ENCODE results near the gene LHX4.

LHX4 gene

DNA sequence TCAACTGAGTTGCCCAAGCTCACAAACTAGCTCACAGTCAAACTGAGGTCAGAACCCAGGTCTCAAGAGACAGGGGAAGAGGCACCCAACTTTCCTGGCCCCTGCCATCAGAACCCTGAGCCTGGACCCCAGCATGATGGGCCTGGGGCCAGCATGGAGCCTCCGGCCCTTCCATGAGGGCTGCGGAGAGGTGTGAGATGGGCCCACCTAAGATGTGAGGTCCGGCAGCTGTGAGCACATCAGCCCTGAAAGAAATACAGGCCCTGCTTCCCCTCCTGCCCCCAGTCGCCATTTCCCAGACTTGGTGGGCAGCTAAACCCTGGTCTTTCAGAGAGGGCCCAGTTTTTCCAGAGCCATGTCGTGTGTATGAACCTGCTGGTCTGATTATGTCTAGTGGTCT, 44.8 kb upstream of the LHX4 start:
- DNase-seq (ENCODE audit: low read depth, low spot score), result no peak
- TF ChIP-seq, protein P1, sequence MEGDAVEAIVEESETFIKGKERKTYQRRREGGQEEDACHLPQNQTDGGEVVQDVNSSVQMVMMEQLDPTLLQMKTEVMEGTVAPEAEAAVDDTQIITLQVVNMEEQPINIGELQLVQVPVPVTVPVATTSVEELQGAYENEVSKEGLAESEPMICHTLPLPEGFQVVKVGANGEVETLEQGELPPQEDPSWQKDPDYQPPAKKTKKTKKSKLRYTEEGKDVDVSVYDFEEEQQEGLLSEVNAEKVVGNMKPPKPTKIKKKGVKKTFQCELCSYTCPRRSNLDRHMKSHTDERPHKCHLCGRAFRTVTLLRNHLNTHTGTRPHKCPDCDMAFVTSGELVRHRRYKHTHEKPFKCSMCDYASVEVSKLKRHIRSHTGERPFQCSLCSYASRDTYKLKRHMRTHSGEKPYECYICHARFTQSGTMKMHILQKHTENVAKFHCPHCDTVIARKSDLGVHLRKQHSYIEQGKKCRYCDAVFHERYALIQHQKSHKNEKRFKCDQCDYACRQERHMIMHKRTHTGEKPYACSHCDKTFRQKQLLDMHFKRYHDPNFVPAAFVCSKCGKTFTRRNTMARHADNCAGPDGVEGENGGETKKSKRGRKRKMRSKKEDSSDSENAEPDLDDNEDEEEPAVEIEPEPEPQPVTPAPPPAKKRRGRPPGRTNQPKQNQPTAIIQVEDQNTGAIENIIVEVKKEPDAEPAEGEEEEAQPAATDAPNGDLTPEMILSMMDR (IDR thresholded peaks at IDR 0.05; ENCODE audit: low read depth, low read length), result no peak
- in situ Hi-C loops (cut with HindIII; ENCODE audit: low sequenced_read_pairs), result no loop called here
- H3K4me3 ChIP-seq (ENCODE audit: low read depth, low read length), result no peak overlapping the region

DNA sequence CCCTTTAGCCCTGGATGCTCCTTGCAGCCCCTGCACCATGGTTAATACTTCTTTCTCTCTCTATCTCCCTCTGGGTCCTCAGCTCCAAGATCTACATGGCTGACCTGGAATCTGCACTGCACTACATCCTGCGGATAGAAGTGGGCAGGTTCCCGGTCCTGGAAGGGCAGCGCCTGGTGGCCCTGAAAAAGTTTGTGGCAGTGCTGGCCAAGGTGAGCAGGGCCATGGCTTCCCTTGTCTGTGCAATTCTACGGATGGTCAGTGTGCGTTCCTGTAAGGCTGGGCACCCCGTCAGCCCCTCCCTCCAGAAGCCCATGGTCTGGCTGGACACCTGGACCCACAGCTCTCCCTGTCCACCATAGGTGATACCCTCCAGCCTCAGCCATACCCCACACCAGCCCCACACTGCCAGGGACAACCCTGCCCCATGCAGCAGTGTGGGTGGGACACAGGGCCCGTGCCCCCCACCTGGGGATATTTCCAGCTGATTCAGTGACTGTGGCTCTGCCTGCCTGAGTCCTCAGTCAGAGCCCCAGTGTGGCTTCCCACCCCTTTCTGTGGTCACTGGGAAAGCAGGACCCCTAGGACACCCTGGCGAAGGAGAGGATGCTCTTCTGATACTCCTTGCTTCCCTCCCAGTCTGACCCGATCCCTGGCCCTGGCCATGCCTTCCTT, 44.0 kb upstream of the LHX4 start:
- no peak for DNase-seq (ENCODE audit: low read depth, low spot score)
- TF ChIP-seq, protein P1 (IDR thresholded peaks at IDR 0.05; ENCODE audit: low read depth, low read length), result no peak
- no peak overlapping the region for H3K4me3 ChIP-seq (ENCODE audit: low read depth, low read length)
- in situ Hi-C loops (cut with HindIII; ENCODE audit: low sequenced_read_pairs), result no loop called here

DNA sequence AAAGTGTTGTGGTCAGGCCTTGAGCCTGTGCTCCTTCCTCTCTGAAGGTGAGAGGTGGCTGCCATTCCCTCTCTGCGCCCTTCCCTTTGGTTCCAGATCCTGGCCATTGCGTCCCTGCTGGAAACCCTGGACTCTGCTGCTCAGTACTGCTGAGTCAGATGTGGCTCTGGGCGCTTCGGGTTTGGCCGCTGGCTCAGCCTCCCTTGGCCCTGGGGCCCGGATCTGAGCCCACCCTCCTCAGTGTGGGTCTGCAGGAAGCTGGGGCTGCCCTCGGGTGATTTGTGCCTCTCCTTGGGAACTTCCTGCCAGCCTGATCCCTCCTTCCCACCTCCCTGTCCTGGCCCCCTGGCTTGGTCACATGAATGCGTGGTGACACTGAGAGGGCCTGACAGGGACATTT, 43.2 kb upstream of the LHX4 start:
- in situ Hi-C loops (cut with HindIII; ENCODE audit: low sequenced_read_pairs), result no loop called here
- no peak overlapping the region for H3K4me3 ChIP-seq (ENCODE audit: low read depth, low read length)
- DNase-seq (ENCODE audit: low read depth, low spot score), result no peak
- TF ChIP-seq, protein P1 (IDR thresholded peaks at IDR 0.05; ENCODE audit: low read depth, low read length), result no peak

DNA sequence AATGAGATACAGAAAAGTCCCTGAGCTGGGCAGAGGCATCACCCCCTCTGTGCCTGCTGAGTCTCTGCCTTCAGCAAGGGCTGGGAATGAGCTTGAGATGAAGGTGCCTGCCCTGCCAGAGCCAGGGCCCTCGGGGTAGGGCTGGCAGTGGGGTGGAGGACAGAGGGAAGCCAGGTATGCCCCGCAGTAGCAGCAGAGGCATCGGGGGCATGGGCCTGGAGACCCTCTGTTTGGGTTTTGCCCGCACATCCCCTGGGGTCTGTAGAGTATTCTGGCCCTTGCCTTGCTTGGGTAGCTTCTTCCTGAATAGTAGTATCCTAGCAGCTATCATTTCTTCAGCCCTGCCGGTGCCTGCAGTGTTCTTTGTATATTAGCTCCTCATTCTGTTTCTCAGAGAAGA, 42.4 kb upstream of the LHX4 start:
- in situ Hi-C loops (cut with HindIII; ENCODE audit: low sequenced_read_pairs), result no loop called here
- H3K4me3 ChIP-seq (ENCODE audit: low read depth, low read length), result no peak overlapping the region
- TF ChIP-seq, protein P1 (IDR thresholded peaks at IDR 0.05; ENCODE audit: low read depth, low read length), result peak; percentile 3
- DNase-seq (ENCODE audit: low read depth, low spot score), result no peak

DNA sequence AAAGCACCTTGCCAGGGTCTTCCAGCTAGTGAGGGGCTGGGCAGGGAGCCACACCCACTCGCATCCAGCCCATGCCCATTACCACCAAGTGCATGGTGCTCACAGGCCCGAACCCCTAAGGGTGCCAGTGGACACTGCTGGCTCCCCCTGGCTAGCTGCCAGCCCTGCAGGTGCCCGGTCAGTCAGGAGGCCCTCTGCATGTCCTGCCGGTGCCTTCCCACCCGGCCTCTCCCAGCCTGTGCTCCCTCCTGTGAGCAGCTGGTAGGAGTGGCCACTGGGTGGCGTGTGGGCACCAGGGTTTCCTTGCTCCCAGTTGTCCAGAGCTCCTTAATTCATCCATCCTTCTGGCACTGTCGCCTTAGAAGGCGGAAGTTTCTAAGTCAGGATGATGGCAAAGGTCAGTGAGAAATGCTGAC, 42.0 kb upstream of the LHX4 start:
- no peak overlapping the region for H3K4me3 ChIP-seq (ENCODE audit: low read depth, low read length)
- in situ Hi-C loops (cut with HindIII; ENCODE audit: low sequenced_read_pairs), result no loop called here
- TF ChIP-seq, protein P1 (IDR thresholded peaks at IDR 0.05; ENCODE audit: low read depth, low read length), result peak; percentile 85
- DNase-seq (ENCODE audit: low read depth, low spot score), result peak; percentile 46

DNA sequence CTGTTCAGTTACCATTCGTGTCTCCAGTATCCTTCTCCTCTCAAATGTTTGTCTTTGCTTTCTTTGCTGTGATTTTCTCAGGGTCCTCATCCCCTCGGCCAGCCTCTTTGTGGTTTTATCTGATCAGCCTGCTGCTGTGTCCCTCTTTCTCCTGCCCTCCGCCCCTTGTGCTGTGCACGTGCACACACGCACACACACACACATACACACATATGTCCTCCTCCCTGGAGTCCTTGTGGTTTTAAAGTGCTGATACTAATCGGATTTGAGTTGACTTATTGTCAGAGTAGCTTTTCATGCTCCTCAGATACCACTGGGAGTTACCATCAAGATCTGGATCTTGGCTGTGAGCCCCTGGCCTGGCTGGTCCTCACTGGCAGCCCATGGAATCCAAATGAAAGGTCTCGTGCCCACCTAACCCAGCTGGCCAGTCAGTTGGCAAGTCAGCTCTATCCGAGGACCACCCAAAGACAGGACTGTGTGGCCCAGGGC, 41.3 kb upstream of the LHX4 start:
- in situ Hi-C loops (cut with HindIII; ENCODE audit: low sequenced_read_pairs), result no loop called here
- TF ChIP-seq, protein P1 (IDR thresholded peaks at IDR 0.05; ENCODE audit: low read depth, low read length), result no peak
- H3K4me3 ChIP-seq (ENCODE audit: low read depth, low read length), result no peak overlapping the region
- no peak for DNase-seq (ENCODE audit: low read depth, low spot score)
